Measurements from ENCODE around the gene COMMD1.

GRCh38 chr2:62040926-62041325 lies 135.5 kb downstream of the COMMD1 start:
- TF ChIP-seq CTCF (IDR thresholded peaks at IDR 0.05 in 4 of 5, conservative IDR thresholded peaks at IDR 0.05 in 1 of 5): no peak
- TF ChIP-seq POLR2A (IDR thresholded peaks at IDR 0.05): no peak

All from gastrocnemius medialis (tissue), 4 donors.